HepG2 (cell line): Measurements from ENCODE around the gene NUP153. TPM values are rescaled to one million over a fixed set of nuclear protein-coding genes. Genes with fewer than 3 reads are reported as not detected.
A peak's percentile ranks its signal among the peaks of the same experiment; 100 is the strongest.

ENCODE experiments used
- ATAC-seq: fragments of 200-7000 bp; cut with Tn5 transposase; 3 replicates; pipeline ENCODE4 v1.9.1; 2020; ENCODE audit warnings: mild to moderate bottlenecking, moderate library complexity
- BruUV-seq: library from RNA; stranded (reverse); fragments of 400-500 nt; replicated peaks from 2 replicates; lab custom pipeline; 2021; lab: Mats Ljungman, UMichigan
- CTCF ChIA-PET: fragments of 300-600 bp; formaldehyde crosslinking; extraction: SDS; loops from one replicate; lab custom pipeline; 2021; ENCODE audit warnings: low total read pairs, inconsistent platforms, low intra/inter-chr PET ratio; lab: Yijun Ruan, JAX
- POLR2A ChIA-PET: fragments of 350-600 bp; sonication (Branson Sonifier 250); formaldehyde crosslinking; loops from one replicate; lab custom pipeline; 2020; ENCODE audit warnings: antibody characterized with exemption, inconsistent platforms; lab: Yijun Ruan, JAX
- DNase-seq: peaks from one replicate; pipeline ENCODE4 v3.0.0-alpha.2; 2015; ENCODE audit warnings: low spot score
- FAIRE-seq: peaks from 3 replicates; lab custom pipeline; 2011; peaks lifted over from hg19 to GRCh38; lab: Jason Lieb, UNC
- H2AFZ ChIP-seq: one replicate; pipeline ENCODE4 v1.6.1; 2011; ENCODE audit warnings: low read length, inconsistent platforms
- H3K27ac ChIP-seq: fragments of 300-600 bp; 3 replicates; pipeline ENCODE4 v1.8.0; 2011; ENCODE audit warnings: mixed run types, mild to moderate bottlenecking, mixed read lengths, low read length, inconsistent platforms; ENCODE audit not compliant: insufficient read depth; ENCODE audit errors: extremely low read length
- H3K27me3 ChIP-seq, 2 experiments: fragments of 200-600 bp in 1 of 2; 2 replicates in 1 of 2; 3 replicates in 1 of 2; pipeline versions ENCODE4 v1.6.0 to v1.8.0; 2011; ENCODE audit warnings: low read length in 2 of 2, mild to moderate bottlenecking in 2 of 2, moderate library complexity in 2 of 2, inconsistent platforms in 1 of 2; ENCODE audit not compliant: insufficient read depth in 2 of 2, control insufficient read depth in 1 of 2
- H3K36me3 ChIP-seq, 2 experiments: fragments of 200-600 bp in 1 of 2; replicated peaks in 1 of 2; 2 replicates in 1 of 2; 3 replicates in 1 of 2; pipeline versions ENCODE4 v1.5.1 to v1.8.0; 2011; ENCODE audit warnings: low read length in 2 of 2, inconsistent platforms in 1 of 2; ENCODE audit not compliant: insufficient read depth in 2 of 2, control insufficient read depth in 1 of 2
- H3K4me1 ChIP-seq: 2 replicates; pipeline ENCODE4 v1.5.1; 2012; ENCODE audit warnings: low read length, inconsistent platforms; ENCODE audit not compliant: insufficient read depth
- H3K4me2 ChIP-seq: 2 replicates; pipeline ENCODE4 v1.6.0; 2011; ENCODE audit warnings: low read depth, low read length, inconsistent platforms
- H3K4me3 ChIP-seq, 3 experiments: fragments of 200-600 bp in 1 of 3; sonication (generic), shearing (Covaris generic) in 1 of 3; replicated peaks in 1 of 3; 2 replicates each; pipeline ENCODE4 v1.5.1; 2011 to 2016; ENCODE audit warnings: low read length in 3 of 3, inconsistent platforms in 2 of 3, low read depth in 2 of 3, mild to moderate bottlenecking in 2 of 3, control low read depth in 1 of 3, mixed read lengths in 1 of 3; ENCODE audit not compliant: insufficient read depth in 1 of 3
- H3K79me2 ChIP-seq: one replicate; pipeline ENCODE4 v1.6.1; 2011; ENCODE audit warnings: low read length, inconsistent platforms; ENCODE audit not compliant: insufficient read depth
- H3K9ac ChIP-seq: 2 replicates; pipeline ENCODE4 v1.6.0; 2011; ENCODE audit warnings: mild to moderate bottlenecking, low read depth, low read length, inconsistent platforms; ENCODE audit not compliant: insufficient read depth
- H3K9me3 ChIP-seq: 2 replicates; pipeline ENCODE4 v1.5.1; 2012; ENCODE audit warnings: mild to moderate bottlenecking, low read length
- H4K20me1 ChIP-seq: 2 replicates; pipeline ENCODE4 v1.6.0; 2011; ENCODE audit warnings: inconsistent platforms, mild to moderate bottlenecking, low read length, moderate library complexity; ENCODE audit not compliant: insufficient read depth
- ATF7 ChIP-seq, 2 experiments: fragments of 450-650 bp in 1 of 2; sonication (generic) in 1 of 2; formaldehyde crosslinking in 1 of 2; IDR thresholded peaks; 2 replicates each; pipeline versions ENCODE4 v1.4.0 to v1.6.1; 2016 to 2020; ENCODE audit warnings: antibody characterized with exemption in 1 of 2, mild to moderate bottlenecking in 1 of 2, missing genetic modification reagents in 1 of 2
- CREB1 ChIP-seq, 2 experiments: fragments of 450-650 bp in 1 of 2; IDR thresholded peaks; 2 replicates each; pipeline ENCODE4 v1.6.1; 2016 to 2017; ENCODE audit warnings: control low read depth in 1 of 2, mild to moderate bottlenecking in 1 of 2, missing compliant biosample characterization in 1 of 2, missing genetic modification characterization in 1 of 2
- CTCF ChIP-seq: sonication (generic); formaldehyde crosslinking; IDR thresholded peaks from 2 replicates; pipeline ENCODE4 v1.5.0; 2020; ENCODE audit warnings: mild to moderate bottlenecking, missing genetic modification reagents, moderate library complexity
- E2F2 ChIP-seq: sonication (generic); formaldehyde crosslinking; IDR thresholded peaks from 2 replicates; pipeline ENCODE4 v1.4.0; 2020; ENCODE audit warnings: missing genetic modification reagents, borderline replicate concordance
- MAFF ChIP-seq: IDR thresholded peaks from 2 replicates; pipeline ENCODE4 v1.6.1; 2011; ENCODE audit warnings: low read depth, low read length, improper control_type of control experiment
- MAFK ChIP-seq, 2 experiments: IDR thresholded peaks in 1 of 2; conservative IDR thresholded peaks in 1 of 2; 2 replicates each; pipeline ENCODE4 v1.6.1; 2011; ENCODE audit warnings: improper control_type of control experiment in 2 of 2, low read length in 2 of 2
- RARG ChIP-seq: sonication (generic); formaldehyde crosslinking; IDR thresholded peaks from 2 replicates; pipeline ENCODE4 v1.4.0; 2020; ENCODE audit warnings: low read depth, mild to moderate bottlenecking, missing genetic modification reagents
- SOX6 ChIP-seq, 2 experiments: fragments of 450-650 bp in 1 of 2; sonication (generic) in 1 of 2; formaldehyde crosslinking in 1 of 2; IDR thresholded peaks; 2 replicates each; pipeline versions ENCODE4 v1.4.0 to v1.6.1; 2017 to 2020; ENCODE audit warnings: antibody characterized with exemption in 1 of 2, mild to moderate bottlenecking in 1 of 2, missing genetic modification reagents in 1 of 2
- SRSF1 ChIP-seq: fragments of 200-400 bp; formaldehyde crosslinking; optimal IDR thresholded peaks from 2 replicates; pipeline ENCODE3; 2017; ENCODE audit warnings: mild to moderate bottlenecking, low read depth, low read length, moderate library complexity
- ZBTB14 ChIP-seq: sonication (generic); formaldehyde crosslinking; IDR thresholded peaks from 2 replicates; pipeline ENCODE4 v1.4.0; 2020; ENCODE audit warnings: missing genetic modification reagents
- ZMAT5 ChIP-seq: sonication (generic); formaldehyde crosslinking; IDR thresholded peaks from 2 replicates; pipeline ENCODE4 v1.5.0; 2020; ENCODE audit warnings: mild to moderate bottlenecking, low read depth, missing genetic modification reagents, borderline replicate concordance
- ZNF550 ChIP-seq: sonication (generic); formaldehyde crosslinking; IDR thresholded peaks from 2 replicates; pipeline ENCODE4 v1.4.0; 2020; ENCODE audit warnings: mild to moderate bottlenecking, missing genetic modification reagents, borderline replicate concordance
- ZNF569 ChIP-seq: sonication (generic); formaldehyde crosslinking; IDR thresholded peaks from 2 replicates; pipeline ENCODE4 v1.5.0; 2020; ENCODE audit warnings: mild to moderate bottlenecking, missing genetic modification reagents, moderate library complexity, borderline replicate concordance
- ZNF766 ChIP-seq: sonication (generic); formaldehyde crosslinking; IDR thresholded peaks from 2 replicates; pipeline ENCODE4 v1.5.0; 2020; ENCODE audit warnings: missing genetic modification reagents, borderline replicate concordance
- WGBS: methylation state at CpG from one replicate; pipeline ENCODE4 v1.1.6; 2017; ENCODE audit warnings: low lambda C conversion rate; 5-methylcytosine and 5-hydroxymethylcytosine counted together
- in situ Hi-C: cut with HindIII; loops from 2 replicates; pipeline ENCODE4 v1.10.0; 2017; ENCODE audit warnings: low pct_unique_long_range_greater_than_20kb; ENCODE audit not compliant: extremely low pct_ligation_motif_present
- intact Hi-C: fragments of 100-400 bp; cut with micrococcal nuclease; formaldehyde crosslinking; loops from one replicate; pipeline ENCODE4 v1.10.0; 2022; ENCODE audit not compliant: unreplicated experiment
- polyA plus RNA-seq, 8 experiments: library from polyadenylated mRNA; depleted of rRNA in 3 of 8; stranded (reverse) in 7 of 8; unstranded in 1 of 8; fragments of >200 nt; fragmentation: Illumina TruSeq in 4 of 8; extraction: Trizol in 4 of 8; gene quantifications; 2 replicates each; pipeline versions ENCODE4 v1.2.1 to v1.2.3, GENCODE V29; 2011 to 2016; ENCODE audit warnings: low read depth in 4 of 8, missing spikeins in 1 of 8, mixed read lengths in 1 of 8; ENCODE audit not compliant: insufficient read depth in 1 of 8
- total RNA-seq, 5 experiments: library from RNA; depleted of rRNA; stranded (reverse); fragments of >200 nt; fragmentation: Illumina TruSeq; extraction: Trizol; gene quantifications; 2 replicates each; pipeline ENCODE4 v1.2.3, GENCODE V29; 2016; ENCODE audit warnings: low read depth in 1 of 5

Gene NUP153
- total and polyA plus RNA-seq, 2 of the 13 experiments (the other 11 are each of a cell fraction or from before 2014, with no cell fraction given) = 29.8 to 55.2 TPM

GRCh38 chr6:17724341-17724740 is 17.6 kb upstream of the NUP153 start:
- Histone ChIP-seq H3K4me3 (no peak overlapping the region), H3K9ac (no peak overlapping the region), H3K36me3 (no peaks in the 10 kb centered on the region), H2AFZ (no peak overlapping the region), H3K27ac (no peak overlapping the region), H3K4me2 (no peak overlapping the region), H3K27me3 (no peaks in the 10 kb centered on the region; a peak in 1 of 5 replicates), H3K4me1 (peaks cover 34% of the 10 kb centered on the region), H3K79me2 (no peaks in the 10 kb centered on the region), H3K9me3 (no peaks in the 10 kb centered on the region), H4K20me1 (no peaks in the 10 kb centered on the region)
- WGBS = 89% methylated on average over 3 of the region's 3 CpGs
- ChIA-PET CTCF (no interaction called here), POLR2A (interaction anchor here (1.2 to 1.9 kb wide), 2 partner anchors 10 to 20 kb away, joined by 10 to 11 read pairs; no protein-coding TSS in a partner anchor)
- BruUV-seq = no TSS peak
- no peak for ATAC-seq
- no peak for DNase-seq
- TF ChIP-seq ZNF550 = no peak
- no peak for TF ChIP-seq E2F2 (CRISPR knock-in tag)
- TF ChIP-seq RARG (CRISPR knock-in tag) = no peak
- peak; percentile 53 for TF ChIP-seq CREB1 (IDR thresholded peaks at IDR 0.05)
- no peak for TF ChIP-seq CREB1 (CRISPR knock-in tag; IDR thresholded peaks at IDR 0.05)
- no peak for TF ChIP-seq ZBTB14
- TF ChIP-seq ZNF569 (CRISPR knock-in tag) = no peak
- TF ChIP-seq CTCF (CRISPR knock-in tag) = no peak
- TF ChIP-seq ZNF766 = no peak
- no peak for TF ChIP-seq SRSF1
- TF ChIP-seq MAFK (conservative IDR thresholded peaks at IDR 0.05 in 1 of 2, IDR thresholded peaks at IDR 0.05 in 1 of 2; ENCODE audit: low read length in 2 of 2) = peak; percentile 90 to 93
- TF ChIP-seq MAFF = peak; percentile 90
- no peak for TF ChIP-seq ZMAT5 (CRISPR knock-in tag)
- 0 out of 2 replicates have a peak, but pooled peaks have one; percentile 13 for TF ChIP-seq ATF7 (IDR thresholded peaks at IDR 0.05)
- no peak for TF ChIP-seq ATF7 (CRISPR knock-in tag; IDR thresholded peaks at IDR 0.05)
- no peak for TF ChIP-seq SOX6 (IDR thresholded peaks at IDR 0.05)
- TF ChIP-seq SOX6 (CRISPR knock-in tag; IDR thresholded peaks at IDR 0.05) = no peak
- no peak for FAIRE-seq
- intact Hi-C loops = no loop called here
- in situ Hi-C loops = no loop called here
